ENCODE measurements around the gene NDUFAF5. TPM values are rescaled to one million over a fixed set of nuclear protein-coding genes. Genes with fewer than 3 reads are reported as not detected.
A peak's percentile ranks its signal among the peaks of the same experiment; 100 is the strongest.

Gene NDUFAF5
- total and polyA plus RNA-seq, 2 experiments from 2014 or later = 16.6 to 21.3 TPM

DNA sequence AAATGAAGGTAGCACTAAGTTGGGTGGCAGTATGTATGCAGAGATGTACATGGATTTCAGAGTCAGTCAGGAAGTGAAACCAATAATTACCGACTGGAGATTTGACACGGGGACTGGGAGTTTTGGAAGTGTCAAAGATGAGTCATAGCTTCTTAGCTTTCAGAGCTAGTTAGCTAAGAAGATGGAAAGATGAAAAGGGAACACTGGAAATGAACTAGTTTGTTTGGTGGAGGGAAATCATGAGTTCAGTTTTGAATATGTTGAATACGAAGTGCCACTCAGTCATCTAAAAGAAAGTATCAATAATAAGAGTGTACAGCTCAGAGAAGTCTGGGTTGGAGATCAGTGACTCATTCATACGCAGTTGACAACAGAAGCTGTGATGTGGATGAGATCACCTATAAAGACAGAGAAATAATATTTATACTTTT lies 7.6 kb upstream of the NDUFAF5 start:
- H3K9me2 ChIP-seq (replicated peaks; ENCODE audit: insufficient read depth) = no peaks in the 10 kb centered on the region
- H3K36me3 ChIP-seq (replicated peaks; ENCODE audit: insufficient read depth, low read depth) = no peaks in the 10 kb centered on the region
- DNase-seq (ENCODE audit: low spot score) = no peak
- H2AFZ ChIP-seq = no peak overlapping the region
- 80% methylated on average over 4 of the region's 4 CpGs for WGBS (ENCODE audit: low lambda C conversion rate, missing lambda C conversion rate)
- no peak overlapping the region for H3K4me3 ChIP-seq
- TF ChIP-seq, protein P1, sequence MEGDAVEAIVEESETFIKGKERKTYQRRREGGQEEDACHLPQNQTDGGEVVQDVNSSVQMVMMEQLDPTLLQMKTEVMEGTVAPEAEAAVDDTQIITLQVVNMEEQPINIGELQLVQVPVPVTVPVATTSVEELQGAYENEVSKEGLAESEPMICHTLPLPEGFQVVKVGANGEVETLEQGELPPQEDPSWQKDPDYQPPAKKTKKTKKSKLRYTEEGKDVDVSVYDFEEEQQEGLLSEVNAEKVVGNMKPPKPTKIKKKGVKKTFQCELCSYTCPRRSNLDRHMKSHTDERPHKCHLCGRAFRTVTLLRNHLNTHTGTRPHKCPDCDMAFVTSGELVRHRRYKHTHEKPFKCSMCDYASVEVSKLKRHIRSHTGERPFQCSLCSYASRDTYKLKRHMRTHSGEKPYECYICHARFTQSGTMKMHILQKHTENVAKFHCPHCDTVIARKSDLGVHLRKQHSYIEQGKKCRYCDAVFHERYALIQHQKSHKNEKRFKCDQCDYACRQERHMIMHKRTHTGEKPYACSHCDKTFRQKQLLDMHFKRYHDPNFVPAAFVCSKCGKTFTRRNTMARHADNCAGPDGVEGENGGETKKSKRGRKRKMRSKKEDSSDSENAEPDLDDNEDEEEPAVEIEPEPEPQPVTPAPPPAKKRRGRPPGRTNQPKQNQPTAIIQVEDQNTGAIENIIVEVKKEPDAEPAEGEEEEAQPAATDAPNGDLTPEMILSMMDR (IDR thresholded peaks at IDR 0.05; ENCODE audit: poor library complexity) = no peak
- no peaks in the 10 kb centered on the region for H3K9me3 ChIP-seq (ENCODE audit: low read depth)
- no peak overlapping the region for H3K27ac ChIP-seq
- no peaks in the 10 kb centered on the region for H3K27me3 ChIP-seq
- H3K79me2 ChIP-seq = peaks cover 18% of the 10 kb centered on the region
- H4K20me1 ChIP-seq (ENCODE audit: insufficient read depth, poor library complexity, severe bottlenecking) = no peaks in the 10 kb centered on the region
- no peaks in the 10 kb centered on the region for H3K4me1 ChIP-seq (ENCODE audit: insufficient read depth)
- no peak overlapping the region for H3K4me2 ChIP-seq

DNA sequence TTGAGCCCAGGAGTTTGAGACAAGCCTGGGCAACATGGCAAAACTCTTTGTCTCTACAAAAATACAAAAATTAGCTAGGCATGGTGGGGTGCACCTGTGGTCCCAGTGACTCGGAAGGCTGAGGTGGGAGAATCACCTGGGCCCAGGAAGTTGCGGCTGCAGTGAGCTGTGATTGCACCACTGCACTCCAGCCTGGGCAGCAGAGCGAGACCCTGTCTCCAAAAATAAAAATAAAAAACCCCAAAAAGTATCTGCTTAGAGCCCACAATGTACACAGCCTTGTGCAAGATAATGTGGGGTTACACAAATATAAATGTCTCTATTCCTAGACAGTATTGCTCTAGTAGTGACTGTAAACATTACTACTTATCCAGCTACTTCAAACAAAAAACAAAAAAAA lies 6.0 kb upstream of the NDUFAF5 start:
- Histone ChIP-seq H2AFZ (no peak overlapping the region), H3K27ac (no peak overlapping the region), H3K4me3 (no peak overlapping the region), H3K36me3 (replicated peaks; ENCODE audit: insufficient read depth, low read depth) (no peaks in the 10 kb centered on the region), H3K79me2 (peaks cover 34% of the 10 kb centered on the region), H3K4me2 (no peak overlapping the region), H3K4me1 (ENCODE audit: insufficient read depth) (peaks cover 5% of the 10 kb centered on the region), H3K9me3 (ENCODE audit: low read depth) (no peaks in the 10 kb centered on the region), H4K20me1 (ENCODE audit: insufficient read depth, poor library complexity, severe bottlenecking) (no peaks in the 10 kb centered on the region), H3K9me2 (replicated peaks; ENCODE audit: insufficient read depth) (no peaks in the 10 kb centered on the region), H3K27me3 (no peaks in the 10 kb centered on the region)
- DNase-seq (ENCODE audit: low spot score) = no peak
- no peak for TF ChIP-seq EZH2phosphoT487 (IDR thresholded peaks at IDR 0.05; ENCODE audit: low read depth, severe bottlenecking, unreplicated experiment)
- TF ChIP-seq, protein P1 (IDR thresholded peaks at IDR 0.05; ENCODE audit: poor library complexity) = no peak
- no peak for TF ChIP-seq EZH2 (IDR thresholded peaks at IDR 0.05; ENCODE audit: borderline replicate concordance)
- WGBS (ENCODE audit: low lambda C conversion rate, missing lambda C conversion rate) = 94% methylated on average over 3 of the region's 3 CpGs

DNA sequence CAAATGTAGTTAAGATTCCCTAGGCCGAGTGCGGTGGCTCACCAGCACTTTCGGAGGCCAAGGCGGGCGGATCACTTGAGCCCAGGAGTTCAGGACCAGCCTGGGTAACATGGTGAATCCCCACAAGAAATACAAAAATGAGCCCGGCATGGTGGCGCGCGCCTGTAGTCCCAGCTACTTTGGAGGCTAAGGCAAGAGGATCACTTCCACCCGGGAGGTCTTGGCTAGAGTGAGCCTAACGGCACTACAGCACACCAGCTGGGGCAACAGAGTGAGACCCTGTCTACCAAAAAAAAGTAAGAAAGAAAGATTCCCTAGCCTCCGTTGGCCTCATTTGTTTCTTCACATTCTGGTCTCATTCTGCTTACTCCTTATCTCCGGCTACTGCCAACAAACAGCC lies 1.3 kb upstream of the NDUFAF5 start:
- no peaks in the 10 kb centered on the region for H3K36me3 ChIP-seq (replicated peaks; ENCODE audit: insufficient read depth, low read depth)
- WGBS (ENCODE audit: low lambda C conversion rate, missing lambda C conversion rate) = 90% methylated on average over 13 of the region's 13 CpGs
- TF ChIP-seq, protein P1 (IDR thresholded peaks at IDR 0.05; ENCODE audit: poor library complexity) = no peak
- TF ChIP-seq EZH2 (IDR thresholded peaks at IDR 0.05; ENCODE audit: borderline replicate concordance) (no peak), EZH2phosphoT487 (IDR thresholded peaks at IDR 0.05; ENCODE audit: low read depth, severe bottlenecking, unreplicated experiment) (no peak)
- peak overlapping the region; percentile 78 for H3K4me2 ChIP-seq
- H3K27me3 ChIP-seq = no peaks in the 10 kb centered on the region
- H3K4me3 ChIP-seq = peak overlapping the region; percentile 47
- no peaks in the 10 kb centered on the region for H4K20me1 ChIP-seq (ENCODE audit: insufficient read depth, poor library complexity, severe bottlenecking)
- peaks cover 66% of the 10 kb centered on the region for H3K79me2 ChIP-seq
- H3K27ac ChIP-seq = no peak overlapping the region
- H3K9me2 ChIP-seq (replicated peaks; ENCODE audit: insufficient read depth) = no peaks in the 10 kb centered on the region
- no peak for DNase-seq (ENCODE audit: low spot score)
- H2AFZ ChIP-seq = no peak overlapping the region
- H3K9me3 ChIP-seq (ENCODE audit: low read depth) = no peaks in the 10 kb centered on the region
- H3K4me1 ChIP-seq (ENCODE audit: insufficient read depth) = peaks cover 25% of the 10 kb centered on the region

All from hepatocyte (in vitro differentiated cells).